ENCODE data around the gene HPCAL1. TPM values are rescaled to one million over a fixed set of nuclear protein-coding genes. Genes with fewer than 3 reads are reported as not detected.

HPCAL1 gene
- total and polyA plus RNA-seq, 2 of the 4 experiments (the other 2 are of a cell fraction), result 8.2 to 33.7 TPM

- H4K5ac ChIP-seq (ENCODE audit: low read depth, low read length), result no peak overlapping the region
- ATAC-seq (ENCODE audit: low read depth), result no peak
- WGBS, 2 experiments (ENCODE audit: extremely low coverage in 2 of 2, insufficient read length in 1 of 2), result 100% methylated on average over 1 of the region's 12 CpGs; no CpG with 5 or more reads in 1 of the 2 experiments
- H3K9me1 ChIP-seq (ENCODE audit: insufficient read depth, low read length), result peaks cover 14% of the 10 kb centered on the region
- H3K23ac ChIP-seq (ENCODE audit: low read depth, low read length), result no peak overlapping the region
- peaks cover 15% of the 10 kb centered on the region for H3K4me1 ChIP-seq (ENCODE audit: control insufficient read depth, insufficient read depth, low read length)
- H3K4me2 ChIP-seq (ENCODE audit: low read depth, low read length), result no peak overlapping the region
- no peak overlapping the region for H2AK9ac ChIP-seq (replicated peaks; ENCODE audit: low read depth, low read length, poor library complexity)
- ChIA-PET CTCF (interaction anchor here (0.5 kb wide), 1 partner anchor 25 kb away, joined by 3 read pairs; no protein-coding TSS in a partner anchor), POLR2A (ENCODE audit: unreplicated experiment) (no interaction called here)
- intact Hi-C loops (cut with micrococcal nuclease) (no loop called here), in situ Hi-C loops (cut with MboI; ENCODE audit: low sequenced_read_pairs) (no loop called here), dilution Hi-C loops (cut with HindIII; ENCODE audit: low sequenced_read_pairs, unreplicated experiment) (no loop called here)
- no peak overlapping the region for H2AFZ ChIP-seq (replicated peaks; ENCODE audit: low read length, poor library complexity)
- H3K9me3 ChIP-seq (ENCODE audit: control insufficient read depth, insufficient read depth, low read length), result no peaks in the 10 kb centered on the region
- no peaks in the 10 kb centered on the region for H3K36me3 ChIP-seq (ENCODE audit: control insufficient read depth, insufficient read depth, low read length)
- no peak overlapping the region for H2BK20ac ChIP-seq (ENCODE audit: low read depth, low read length)
- H2AK5ac ChIP-seq (ENCODE audit: low read depth, low read length), result peak overlapping the region; percentile 21; the same call in 1 of the 2 replicates
- BruUV-seq (replicated peaks), result no TSS peak
- DNase-seq, result no peak
- H2BK120ac ChIP-seq (ENCODE audit: low read depth, low read length), result no peak overlapping the region; the same call in 1 of the 2 replicates
- H2BK5ac ChIP-seq (ENCODE audit: low read depth, low read length, poor library complexity, severe bottlenecking), result no peak overlapping the region
- H4K91ac ChIP-seq (ENCODE audit: insufficient read depth, low read depth, low read length), result no peak overlapping the region
- H4K20me1 ChIP-seq (ENCODE audit: insufficient read depth, low read length), result peaks cover 49% of the 10 kb centered on the region
- H4K8ac ChIP-seq (ENCODE audit: low read depth in 2 of 2, low read length in 2 of 2), result peak overlapping the region in 1 of 2 experiments; percentile 29; a peak in 1 of 4 replicates
- H3K18ac ChIP-seq (ENCODE audit: low read depth, low read length), result no peak overlapping the region
- no peak overlapping the region; the same call in 2 of the 3 replicates for H2BK15ac ChIP-seq (ENCODE audit: low read depth, low read length)
- no peak overlapping the region for H3K27ac ChIP-seq (ENCODE audit: insufficient read depth, low read length)
- peak overlapping the region; percentile 10; the same call in 1 of the 2 replicates for H3K4ac ChIP-seq (ENCODE audit: low read depth, low read length)
- H3K9ac ChIP-seq (ENCODE audit: low read depth, low read length), result no peak overlapping the region
- H3K14ac ChIP-seq (replicated peaks; ENCODE audit: low read depth, low read length), result no peak overlapping the region
- peaks cover 12 to 63% of the 10 kb centered on the region in 2 experiments for H3K79me1 ChIP-seq (ENCODE audit: low read depth in 1 of 2, low read length in 2 of 2)
- H3K4me3 ChIP-seq (ENCODE audit: insufficient read depth, low read depth, low read length), result no peak overlapping the region
- TF ChIP-seq MAZ (IDR thresholded peaks at IDR 0.05; ENCODE audit: borderline replicate concordance, low read depth, low read length), result no peak
- no peak for TF ChIP-seq RCOR1 (IDR thresholded peaks at IDR 0.05; ENCODE audit: insufficient replicate concordance, low read length)
- no peak for TF ChIP-seq ELK1 (IDR thresholded peaks at IDR 0.05; ENCODE audit: borderline replicate concordance, low read depth, low read length)
- TF ChIP-seq NFE2L2 (IDR thresholded peaks at IDR 0.05; ENCODE audit: low read depth, low read length), result no peak
- no peak for TF ChIP-seq RAD21 (IDR thresholded peaks at IDR 0.05; ENCODE audit: low read length)
- no peaks in the 10 kb centered on the region for H3K27me3 ChIP-seq (ENCODE audit: control insufficient read depth, insufficient read depth, low read length)
- no peak overlapping the region for H3K56ac ChIP-seq (ENCODE audit: extremely low read depth, insufficient read depth, low read length)
These were observed 26.2 kb downstream of the HPCAL1 start for GRCh38 chr2:10328670-10329579.
